A549 treated with RU486 at 1 μM for 4 hours (cell line): ENCODE data around the gene UGGT2. TPM values are rescaled to one million over a fixed set of nuclear protein-coding genes. Genes with fewer than 3 reads are reported as not detected.

Source experiments
- total RNA-seq: library from RNA; stranded (reverse); fragments of 200-300 nt; extraction: Qiagen RNA extraction; gene quantifications from 5 replicates; pipeline ENCODE4 v1.2.3, GENCODE V29; 2022; ENCODE audit warnings: low read depth

The UGGT2 gene, protein sequence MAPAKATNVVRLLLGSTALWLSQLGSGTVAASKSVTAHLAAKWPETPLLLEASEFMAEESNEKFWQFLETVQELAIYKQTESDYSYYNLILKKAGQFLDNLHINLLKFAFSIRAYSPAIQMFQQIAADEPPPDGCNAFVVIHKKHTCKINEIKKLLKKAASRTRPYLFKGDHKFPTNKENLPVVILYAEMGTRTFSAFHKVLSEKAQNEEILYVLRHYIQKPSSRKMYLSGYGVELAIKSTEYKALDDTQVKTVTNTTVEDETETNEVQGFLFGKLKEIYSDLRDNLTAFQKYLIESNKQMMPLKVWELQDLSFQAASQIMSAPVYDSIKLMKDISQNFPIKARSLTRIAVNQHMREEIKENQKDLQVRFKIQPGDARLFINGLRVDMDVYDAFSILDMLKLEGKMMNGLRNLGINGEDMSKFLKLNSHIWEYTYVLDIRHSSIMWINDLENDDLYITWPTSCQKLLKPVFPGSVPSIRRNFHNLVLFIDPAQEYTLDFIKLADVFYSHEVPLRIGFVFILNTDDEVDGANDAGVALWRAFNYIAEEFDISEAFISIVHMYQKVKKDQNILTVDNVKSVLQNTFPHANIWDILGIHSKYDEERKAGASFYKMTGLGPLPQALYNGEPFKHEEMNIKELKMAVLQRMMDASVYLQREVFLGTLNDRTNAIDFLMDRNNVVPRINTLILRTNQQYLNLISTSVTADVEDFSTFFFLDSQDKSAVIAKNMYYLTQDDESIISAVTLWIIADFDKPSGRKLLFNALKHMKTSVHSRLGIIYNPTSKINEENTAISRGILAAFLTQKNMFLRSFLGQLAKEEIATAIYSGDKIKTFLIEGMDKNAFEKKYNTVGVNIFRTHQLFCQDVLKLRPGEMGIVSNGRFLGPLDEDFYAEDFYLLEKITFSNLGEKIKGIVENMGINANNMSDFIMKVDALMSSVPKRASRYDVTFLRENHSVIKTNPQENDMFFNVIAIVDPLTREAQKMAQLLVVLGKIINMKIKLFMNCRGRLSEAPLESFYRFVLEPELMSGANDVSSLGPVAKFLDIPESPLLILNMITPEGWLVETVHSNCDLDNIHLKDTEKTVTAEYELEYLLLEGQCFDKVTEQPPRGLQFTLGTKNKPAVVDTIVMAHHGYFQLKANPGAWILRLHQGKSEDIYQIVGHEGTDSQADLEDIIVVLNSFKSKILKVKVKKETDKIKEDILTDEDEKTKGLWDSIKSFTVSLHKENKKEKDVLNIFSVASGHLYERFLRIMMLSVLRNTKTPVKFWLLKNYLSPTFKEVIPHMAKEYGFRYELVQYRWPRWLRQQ (N-terminal part only)
- total RNA-seq: 5.0 to 10.3 TPM (median 9.5 TPM) in 5 replicates

DNA sequence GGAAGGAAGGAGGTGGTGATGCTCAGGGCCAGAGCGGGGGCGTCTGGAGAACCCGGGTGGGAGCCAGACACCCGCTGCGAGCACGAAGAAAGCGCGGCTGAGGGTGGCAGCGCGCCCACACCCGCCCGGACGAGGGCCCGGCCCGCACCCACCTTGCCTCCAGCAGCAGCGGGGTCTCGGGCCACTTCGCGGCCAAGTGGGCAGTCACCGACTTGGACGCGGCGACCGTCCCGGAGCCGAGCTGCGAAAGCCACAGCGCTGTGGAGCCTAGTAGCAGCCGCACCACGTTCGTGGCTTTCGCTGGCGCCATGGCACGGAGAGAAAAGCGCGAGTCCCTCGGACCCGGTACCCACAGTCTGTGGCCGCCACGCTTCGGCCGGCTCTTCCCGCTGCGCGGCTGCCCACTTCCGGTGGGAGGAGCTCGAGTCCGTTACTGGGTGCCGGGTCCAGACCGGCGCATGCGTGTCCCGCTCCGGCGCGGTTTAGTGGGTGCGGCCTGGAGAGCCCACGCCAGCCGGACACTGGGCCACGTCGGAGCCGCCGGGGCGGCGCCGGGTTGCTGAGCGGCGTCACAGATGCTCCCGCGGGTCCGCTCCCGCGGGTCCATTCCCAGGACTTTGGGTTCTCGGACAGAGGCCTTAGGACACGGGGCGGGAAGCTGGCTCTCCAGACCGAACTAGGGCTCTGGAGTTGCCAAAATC lies at the start of gene UGGT2:
UGGT2 (minus strand) TSS at position 399 of the 701 bp plus-strand sequence; CDS start at position 310, 89 bp downstream.

DNA sequence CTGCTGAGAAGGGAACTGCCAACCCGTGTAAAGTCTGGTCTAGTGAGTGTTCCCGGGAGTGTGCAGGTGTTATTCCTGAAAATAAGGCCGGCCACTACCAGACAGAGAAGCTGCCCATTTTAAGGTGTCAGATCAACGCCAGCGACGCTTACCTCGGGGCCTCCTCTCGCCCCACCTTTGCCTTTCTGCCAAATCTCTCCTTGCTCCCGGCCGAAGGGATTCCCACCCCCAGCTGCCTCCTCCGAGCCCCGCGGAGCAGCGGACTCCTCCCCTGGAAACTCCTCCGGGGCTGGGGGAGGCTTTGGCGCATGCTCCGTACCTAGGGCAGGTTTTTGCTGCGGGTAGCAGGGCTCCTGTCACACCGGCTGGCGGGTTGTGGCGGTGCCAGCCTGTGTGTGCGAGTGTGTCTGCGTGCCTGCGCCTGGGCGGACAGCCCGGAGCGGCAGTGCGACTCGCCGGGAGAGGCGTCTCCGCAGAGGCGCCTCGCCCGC lies 36.6 kb upstream of the UGGT2 start, which contains the start of gene HS6ST3:
HS6ST3 (plus strand) TSS at position 359 of the 491 bp plus-strand sequence.

Other genes starting within 250 kb of the UGGT2 start
- not detected in 5 replicates for gene HS6ST3, start 36.7 kb upstream of the UGGT2 start, total RNA-seq